ENCODE measurements around the gene TNRC18. TPM values are rescaled to one million over a fixed set of nuclear protein-coding genes. Genes with fewer than 3 reads are reported as not detected.
"Not testable (repeated sequence)": the region's sequence is repeated elsewhere in the genome, so short reads cannot be mapped to it uniquely, and the experiment has no call there.

Gene TNRC18
- total RNA-seq, 1 experiment from 2014 or later = 91.7 TPM

- no peak for TF ChIP-seq CTCF (conservative IDR thresholded peaks at IDR 0.05; ENCODE audit: low read depth, low read length)
- TF ChIP-seq EZH2 (IDR thresholded peaks at IDR 0.05; ENCODE audit: borderline replicate concordance, low read depth, low read length, poor library complexity, severe bottlenecking) = no peak
- peaks cover 32% of the 10 kb centered on the region for H3K36me3 ChIP-seq (ENCODE audit: insufficient read depth, low read length, poor library complexity, severe bottlenecking)
- no TSS peak for BruUV-seq (replicated peaks)
- H3K27ac ChIP-seq (ENCODE audit: low read depth, low read length, poor library complexity, severe bottlenecking) = no peak overlapping the region
- no peaks in the 10 kb centered on the region for H3K27me3 ChIP-seq (replicated peaks; ENCODE audit: insufficient read depth, low read depth, low read length, poor library complexity)
- peaks cover 8% of the 10 kb centered on the region for H3K9me3 ChIP-seq (ENCODE audit: low read depth, low read length, poor library complexity, severe bottlenecking)
- no peak overlapping the region for H3K4me3 ChIP-seq (ENCODE audit: low read depth, low read length, poor library complexity, severe bottlenecking)
- CTCF ChIA-PET = no interaction called here
- no peaks in the 10 kb centered on the region for H3K4me1 ChIP-seq (ENCODE audit: insufficient read depth, low read length, poor library complexity, severe bottlenecking)
- intact Hi-C loops (cut with micrococcal nuclease; ENCODE audit: unreplicated experiment) = no loop called here
- POLR2A ChIA-PET (ENCODE audit: low non-redundant PET) = no interaction called here
- no peak for DNase-seq (ENCODE audit: low spot score)
Measured at GRCh38 chr7:5320802-5321396, 102.7 kb downstream of the TNRC18 start.

GRCh38 chr7:5320391-5320790 is 103.2 kb downstream of the TNRC18 start:
- ChIA-PET POLR2A (ENCODE audit: low non-redundant PET) (no interaction called here), CTCF (no interaction called here)
- H3K4me1 ChIP-seq (ENCODE audit: insufficient read depth, low read length, poor library complexity, severe bottlenecking) = no peaks in the 10 kb centered on the region
- H3K27me3 ChIP-seq (replicated peaks; ENCODE audit: insufficient read depth, low read depth, low read length, poor library complexity) = no peaks in the 10 kb centered on the region
- peaks cover 36% of the 10 kb centered on the region for H3K36me3 ChIP-seq (ENCODE audit: insufficient read depth, low read length, poor library complexity, severe bottlenecking)
- no peak for TF ChIP-seq CTCF (conservative IDR thresholded peaks at IDR 0.05; ENCODE audit: low read depth, low read length)
- no peak for TF ChIP-seq EZH2 (IDR thresholded peaks at IDR 0.05; ENCODE audit: borderline replicate concordance, low read depth, low read length, poor library complexity, severe bottlenecking)
- intact Hi-C loops (cut with micrococcal nuclease; ENCODE audit: unreplicated experiment) = no loop called here
- H3K27ac ChIP-seq (ENCODE audit: low read depth, low read length, poor library complexity, severe bottlenecking) = no peak overlapping the region
- DNase-seq (ENCODE audit: low spot score) = no peak
- BruUV-seq (replicated peaks) = no TSS peak
- peaks cover 8% of the 10 kb centered on the region for H3K9me3 ChIP-seq (ENCODE audit: low read depth, low read length, poor library complexity, severe bottlenecking)
- H3K4me3 ChIP-seq (ENCODE audit: low read depth, low read length, poor library complexity, severe bottlenecking) = no peak overlapping the region

GRCh38 chr7:5318613-5319012 is 105.0 kb downstream of the TNRC18 start:
- peaks cover 36% of the 10 kb centered on the region for H3K36me3 ChIP-seq (ENCODE audit: insufficient read depth, low read length, poor library complexity, severe bottlenecking)
- BruUV-seq (replicated peaks); H3K27me3 ChIP-seq (replicated peaks; ENCODE audit: insufficient read depth, low read depth, low read length, poor library complexity); H3K9me3 ChIP-seq (ENCODE audit: low read depth, low read length, poor library complexity, severe bottlenecking); CTCF ChIA-PET; DNase-seq (ENCODE audit: low spot score); POLR2A ChIA-PET (ENCODE audit: low non-redundant PET); H3K27ac ChIP-seq (ENCODE audit: low read depth, low read length, poor library complexity, severe bottlenecking); H3K4me3 ChIP-seq (ENCODE audit: low read depth, low read length, poor library complexity, severe bottlenecking); H3K4me1 ChIP-seq (ENCODE audit: insufficient read depth, low read length, poor library complexity, severe bottlenecking); intact Hi-C loops (cut with micrococcal nuclease; ENCODE audit: unreplicated experiment): not testable (repeated sequence)

GRCh38 chr7:5315761-5316160 is 107.9 kb downstream of the TNRC18 start:
- CTCF ChIA-PET = no interaction called here

More at GRCh38 chr7:5315761-5316160, 107.9 kb downstream of the TNRC18 start:
- BruUV-seq (replicated peaks) = no TSS peak
- H3K4me3 ChIP-seq (ENCODE audit: low read depth, low read length, poor library complexity, severe bottlenecking) = no peak overlapping the region
- H3K36me3 ChIP-seq (ENCODE audit: insufficient read depth, low read length, poor library complexity, severe bottlenecking) = peaks cover 46% of the 10 kb centered on the region
- H3K4me1 ChIP-seq (ENCODE audit: insufficient read depth, low read length, poor library complexity, severe bottlenecking) = no peaks in the 10 kb centered on the region
- intact Hi-C loops (cut with micrococcal nuclease; ENCODE audit: unreplicated experiment) = no loop called here
- POLR2A ChIA-PET (ENCODE audit: low non-redundant PET) = no interaction called here
- DNase-seq (ENCODE audit: low spot score) = no peak
- H3K27me3 ChIP-seq (replicated peaks; ENCODE audit: insufficient read depth, low read depth, low read length, poor library complexity) = no peaks in the 10 kb centered on the region
- TF ChIP-seq EZH2 (IDR thresholded peaks at IDR 0.05; ENCODE audit: borderline replicate concordance, low read depth, low read length, poor library complexity, severe bottlenecking) (no peak), CTCF (conservative IDR thresholded peaks at IDR 0.05; ENCODE audit: low read depth, low read length) (no peak)
- H3K9me3 ChIP-seq (ENCODE audit: low read depth, low read length, poor library complexity, severe bottlenecking) = peaks cover 8% of the 10 kb centered on the region
- no peak overlapping the region for H3K27ac ChIP-seq (ENCODE audit: low read depth, low read length, poor library complexity, severe bottlenecking)
